Stimulated activated CD4-positive, alpha-beta T cell treated with anti-CD3 and anti-CD28 coated beads, Interleukin-12 subunit alpha, Interleukin-12 subunit beta, amount 100 ng/mL, for 4 hours (primary cell): Measurements from ENCODE around the gene ANKRD2.
"Not testable (repeated sequence)": the region's sequence is repeated elsewhere in the genome, so short reads cannot be mapped to it uniquely, and the experiment has no call there.

Source experiments
- DNase-seq: peaks from one replicate; pipeline ENCODE4 v3.0.0-alpha.2; 2020

Gene ANKRD2

DNA sequence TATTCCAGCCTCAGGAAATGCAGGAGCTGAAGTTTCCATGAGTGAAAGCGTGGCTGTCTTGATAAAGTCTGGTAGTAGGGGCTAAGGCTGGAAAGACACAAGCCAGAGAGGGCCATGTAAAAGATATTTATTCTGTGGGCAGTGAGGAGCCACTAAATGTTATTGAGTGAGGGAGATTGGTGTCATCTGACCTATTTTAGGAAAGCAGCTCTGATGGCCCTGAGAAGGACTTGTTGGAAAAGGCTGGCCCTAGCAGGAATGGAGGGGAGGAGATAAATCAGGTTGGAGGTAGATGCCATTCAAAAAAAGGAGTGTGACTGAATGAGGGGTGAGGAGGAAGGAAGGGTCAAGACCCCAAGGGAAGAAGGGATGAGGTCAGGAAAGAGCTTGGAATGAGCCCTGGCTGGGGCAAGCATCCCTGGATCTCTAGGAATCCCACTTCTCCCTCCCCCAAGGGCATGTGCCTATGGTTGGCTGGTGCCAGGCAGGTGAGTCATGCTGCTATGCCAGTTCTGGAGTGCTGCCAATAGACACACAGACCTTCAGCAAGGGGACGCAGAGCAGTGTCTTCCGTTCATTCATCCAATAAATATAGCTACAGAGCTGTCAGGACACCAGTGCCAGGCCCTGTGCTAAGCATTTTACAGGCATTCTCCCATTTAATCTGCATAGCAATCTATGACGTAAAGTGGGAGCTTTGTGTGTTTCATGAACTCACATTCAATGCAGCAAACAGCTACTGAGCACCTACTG lies 2.0 kb downstream of the ANKRD2 start:
- no peak for DNase-seq

DNA sequence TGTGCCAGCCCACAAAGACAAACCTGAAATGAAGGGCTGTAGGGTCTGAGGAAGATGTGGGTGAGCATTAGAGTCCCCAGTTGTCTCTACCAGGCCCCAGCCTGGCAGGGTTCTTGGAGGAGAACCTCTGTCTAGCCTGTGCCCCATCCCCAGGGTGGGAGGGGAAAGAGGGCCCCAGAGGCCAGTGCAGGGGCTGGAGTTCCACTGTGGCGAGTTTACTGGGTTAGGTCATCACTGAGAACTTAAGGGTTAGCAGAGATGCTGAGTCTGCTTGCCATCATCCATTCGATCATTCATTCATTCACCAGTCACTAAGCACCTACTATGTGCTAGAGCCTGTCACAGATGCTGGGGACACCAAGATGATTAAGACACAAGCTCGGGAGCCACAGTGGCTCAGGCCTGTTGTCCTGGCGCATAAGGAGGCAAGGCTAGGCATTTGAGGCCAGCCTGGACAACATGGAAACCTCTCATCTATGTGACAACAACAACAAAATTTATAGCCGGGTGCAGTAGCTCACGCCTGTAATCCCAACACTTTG lies 2.6 kb downstream of the ANKRD2 start:
- no peak for DNase-seq

- not testable (repeated sequence) for DNase-seq
Observed at GRCh38 chr10:97576487-97576886, 3.9 kb downstream of the ANKRD2 start.

- DNase-seq, result no peak
Observed at GRCh38 chr10:97577701-97578100, 5.1 kb downstream of the ANKRD2 start.

- no peak for DNase-seq
Observed at GRCh38 chr10:97578171-97578844, 5.7 kb downstream of the ANKRD2 start.

- DNase-seq, result no peak
Observed at GRCh38 chr10:97580421-97581367, 8.1 kb downstream of the ANKRD2 start.

GRCh38 chr10:97582169-97582568 lies 9.6 kb downstream of the ANKRD2 start:
- no peak for DNase-seq

DNA sequence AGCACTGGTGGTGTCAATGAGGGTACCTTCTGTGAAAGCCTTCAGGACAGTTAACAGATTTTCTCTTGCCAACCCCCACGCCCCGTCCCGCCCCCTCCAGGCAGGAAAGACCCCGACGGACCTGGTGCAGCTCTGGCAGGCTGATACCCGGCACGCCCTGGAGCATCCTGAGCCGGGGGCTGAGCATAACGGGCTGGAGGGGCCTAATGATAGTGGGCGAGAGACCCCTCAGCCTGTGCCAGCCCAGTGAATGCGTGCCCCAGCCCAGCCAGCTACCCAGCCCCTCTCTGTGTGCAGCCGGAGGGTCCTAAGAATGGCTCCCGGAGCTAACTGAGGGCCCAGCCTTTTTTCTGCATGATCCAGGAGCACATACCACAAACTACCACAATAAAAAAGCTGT lies 10.9 kb downstream of the ANKRD2 start:
- DNase-seq, result no peak

GRCh38 chr10:97584060-97584797 lies 11.7 kb downstream of the ANKRD2 start, which contains the start of gene HOGA1:
Gene HOGA1 (plus strand): TSS chr10:97584389. CDS start chr10:97584704, 315 bp downstream.
- no peak for DNase-seq

DNA sequence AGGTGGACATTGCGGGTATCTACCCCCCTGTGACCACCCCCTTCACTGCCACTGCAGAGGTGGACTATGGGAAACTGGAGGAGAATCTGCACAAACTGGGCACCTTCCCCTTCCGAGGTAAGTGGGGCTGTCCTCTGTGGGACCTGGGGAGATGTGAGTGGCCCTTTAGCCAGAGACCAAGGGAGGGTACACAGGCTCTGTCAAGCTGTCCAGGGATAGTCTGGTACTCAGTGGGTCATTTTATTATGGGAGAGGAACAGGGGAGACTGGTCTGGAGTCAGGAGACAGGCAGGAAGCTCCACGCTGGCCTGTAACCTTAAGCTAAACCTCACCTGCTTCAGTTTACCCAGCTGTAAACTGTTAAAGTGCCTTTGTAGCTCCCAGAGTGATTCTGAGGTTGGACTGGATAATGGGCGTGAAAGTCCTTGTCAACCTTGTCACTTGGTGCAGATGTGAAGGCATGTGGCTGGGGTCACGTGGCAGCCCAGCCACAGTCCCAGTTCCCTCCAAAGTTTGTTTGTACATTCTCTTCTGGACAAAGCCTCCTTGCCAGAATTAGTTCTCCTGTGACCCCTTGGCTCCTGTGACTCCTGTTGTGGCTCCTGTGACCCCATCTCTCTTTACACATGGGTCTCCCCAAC lies 12.3 kb downstream of the ANKRD2 start:
- no peak for DNase-seq

GRCh38 chr10:97585439-97585811 lies 12.8 kb downstream of the ANKRD2 start:
- DNase-seq, result no peak

GRCh38 chr10:97587183-97587582 lies 14.6 kb downstream of the ANKRD2 start:
- DNase-seq, result no peak

GRCh38 chr10:97589479-97589878 lies 16.9 kb downstream of the ANKRD2 start, which contains the start of gene C10orf62:
Gene C10orf62 (plus strand): TSS chr10:97589721. CDS start chr10:97589898, 177 bp downstream.
- no peak for DNase-seq

DNA sequence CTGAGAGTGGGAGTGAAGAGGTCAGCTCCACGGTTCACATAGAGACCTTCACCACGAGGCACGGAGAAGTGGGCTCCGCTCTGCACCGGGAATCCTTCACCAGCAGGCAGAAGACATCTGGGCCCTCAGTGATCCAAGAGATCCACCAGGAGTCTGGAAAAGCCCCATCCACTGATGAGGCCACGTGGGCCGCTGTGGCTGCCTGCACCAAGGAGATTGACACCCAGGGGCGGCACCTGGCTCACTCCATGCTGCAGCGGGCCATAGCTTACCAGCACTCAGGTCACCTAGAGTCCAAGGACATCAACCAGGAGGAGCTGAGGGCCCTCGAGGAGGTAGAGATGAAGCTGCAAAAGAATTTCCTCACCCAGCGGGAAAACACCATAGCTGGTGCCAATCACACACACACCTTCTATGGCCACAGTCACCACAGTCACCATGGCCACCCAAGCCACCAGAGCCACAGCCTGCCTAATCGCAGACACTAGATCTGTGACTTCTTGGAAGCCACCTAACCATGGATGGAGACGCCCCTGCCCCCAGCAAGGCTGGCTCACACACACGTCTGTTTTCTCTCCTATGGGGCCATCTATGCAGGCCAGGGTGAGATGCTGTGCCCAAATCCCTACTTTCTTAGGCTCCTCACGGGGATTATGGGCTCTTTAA lies 17.6 kb downstream of the ANKRD2 start:
- no peak for DNase-seq

GRCh38 chr10:97590748-97591495 lies 18.3 kb downstream of the ANKRD2 start:
- DNase-seq, result no peak

GRCh38 chr10:97593421-97593820 lies 20.8 kb downstream of the ANKRD2 start:
- no peak for DNase-seq

DNA sequence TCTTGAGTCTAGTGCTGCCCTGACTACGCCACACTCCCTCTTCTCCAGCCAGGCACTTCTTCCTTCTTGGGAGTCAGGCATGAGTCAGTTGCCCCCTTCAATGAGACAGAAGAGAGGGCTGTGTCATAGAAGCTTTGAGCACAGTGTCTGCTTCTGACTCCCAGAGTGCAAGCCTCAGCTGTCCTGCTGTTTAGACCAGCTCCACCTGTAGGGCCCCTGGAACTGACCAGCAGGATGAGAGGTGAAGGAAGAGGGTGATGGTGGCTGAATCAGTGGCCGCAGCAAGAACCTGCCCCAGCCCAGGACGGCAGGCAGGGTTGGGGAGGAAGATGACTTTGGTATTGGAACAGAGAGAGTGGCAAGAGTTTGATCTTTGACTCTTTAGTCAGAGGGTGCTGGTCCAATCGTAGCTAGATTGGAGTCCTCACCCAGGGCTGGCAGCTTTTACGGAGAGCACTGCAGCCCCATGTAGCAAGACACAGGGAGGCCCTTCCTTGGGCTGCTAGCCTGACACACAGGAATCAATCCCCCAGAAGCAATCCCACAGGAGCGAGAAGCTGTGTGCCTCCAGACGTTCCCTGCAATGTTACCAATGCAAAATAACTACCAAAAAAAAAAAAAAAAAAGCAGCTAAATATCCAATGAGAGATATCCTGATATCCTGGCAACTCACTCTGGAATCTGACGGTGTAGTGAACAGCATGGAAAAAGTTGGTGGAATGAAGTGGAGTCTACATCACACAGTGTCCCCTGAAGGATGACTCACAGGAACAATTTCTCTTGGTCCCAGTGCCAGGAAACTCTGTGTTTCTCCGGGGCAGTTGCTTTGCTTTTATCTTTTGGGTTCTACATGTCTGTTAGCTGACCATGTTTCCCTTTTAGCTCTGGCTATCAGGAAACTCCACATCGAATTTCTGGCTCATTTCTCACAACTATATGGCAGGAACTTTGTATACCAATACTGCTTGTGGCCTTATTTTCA lies 23.8 kb downstream of the ANKRD2 start:
- DNase-seq, result no peak

GRCh38 chr10:97597778-97598177 lies 25.2 kb downstream of the ANKRD2 start:
- DNase-seq, result no peak
